ENCODE results near the gene TMEM167B. TPM values are rescaled to one million over a fixed set of nuclear protein-coding genes. Genes with fewer than 3 reads are reported as not detected.
"Not testable (repeated sequence)": the region's sequence is repeated elsewhere in the genome, so short reads cannot be mapped to it uniquely, and the experiment has no call there.

Gene TMEM167B
- total RNA-seq, 6 donors from 2014 or later = 13.2 to 43.6 (median 30.5) TPM

DNA sequence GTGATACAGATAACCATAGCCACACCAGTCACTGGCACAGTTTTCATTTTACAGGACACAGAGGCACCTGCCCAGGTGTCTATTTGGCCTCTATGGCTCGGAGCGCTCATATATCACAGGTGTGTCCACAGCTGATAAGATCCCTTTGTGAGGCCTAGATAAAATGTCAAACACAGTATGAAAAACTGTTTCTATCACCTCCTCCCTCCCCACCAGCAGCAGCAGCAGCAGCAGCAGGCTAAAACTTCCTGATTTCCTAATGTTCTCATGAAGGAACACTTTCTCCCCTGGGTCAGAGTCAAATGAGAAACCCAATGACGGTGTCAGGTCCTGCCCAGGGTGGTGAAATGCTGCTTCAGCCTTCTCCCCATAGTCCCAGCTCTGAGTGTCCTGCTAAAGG is 47.8 kb downstream of the TMEM167B start:
- no peaks in the 10 kb centered on the region for H3K36me3 ChIP-seq

DNA sequence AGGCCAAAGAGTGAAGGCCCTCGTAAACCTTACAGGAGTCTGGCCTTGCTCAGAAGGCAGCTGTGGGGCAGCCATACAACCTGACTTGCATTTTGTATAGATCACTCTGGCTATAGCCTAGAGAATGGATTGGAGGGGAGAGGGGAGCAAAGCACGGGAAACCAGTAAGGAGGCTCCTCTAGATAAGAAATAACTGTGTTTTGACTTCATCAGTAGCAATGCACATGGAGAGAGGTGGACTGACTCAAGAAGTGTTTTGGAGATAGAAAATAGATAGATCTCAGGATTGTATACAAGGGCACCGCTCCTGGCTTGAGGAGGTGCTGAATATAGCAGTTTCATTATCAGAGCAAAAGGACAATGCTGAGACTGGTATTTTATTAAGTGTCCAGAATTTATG is 49.8 kb downstream of the TMEM167B start:
- Histone ChIP-seq H3K4me3 (no peak overlapping the region), H3K4me1 (no peaks in the 10 kb centered on the region), H3K27me3 (no peaks in the 10 kb centered on the region), H3K9me3 (no peaks in the 10 kb centered on the region), H3K27ac (no peak overlapping the region), H3K36me3 (no peaks in the 10 kb centered on the region)
- WGBS, 2 donors = 86 to 94% methylated on average over 3 of the region's 3 CpGs
- ATAC-seq (ENCODE audit: low FRiP score in 2 of 2) (no peak), DNase-seq (no peak)
- TF ChIP-seq POLR2A (IDR thresholded peaks at IDR 0.05) (no peak), POLR2AphosphoS5 (IDR thresholded peaks at IDR 0.05) (no peak), EP300 (IDR thresholded peaks at IDR 0.05) (no peak)
- TF ChIP-seq, protein P1, sequence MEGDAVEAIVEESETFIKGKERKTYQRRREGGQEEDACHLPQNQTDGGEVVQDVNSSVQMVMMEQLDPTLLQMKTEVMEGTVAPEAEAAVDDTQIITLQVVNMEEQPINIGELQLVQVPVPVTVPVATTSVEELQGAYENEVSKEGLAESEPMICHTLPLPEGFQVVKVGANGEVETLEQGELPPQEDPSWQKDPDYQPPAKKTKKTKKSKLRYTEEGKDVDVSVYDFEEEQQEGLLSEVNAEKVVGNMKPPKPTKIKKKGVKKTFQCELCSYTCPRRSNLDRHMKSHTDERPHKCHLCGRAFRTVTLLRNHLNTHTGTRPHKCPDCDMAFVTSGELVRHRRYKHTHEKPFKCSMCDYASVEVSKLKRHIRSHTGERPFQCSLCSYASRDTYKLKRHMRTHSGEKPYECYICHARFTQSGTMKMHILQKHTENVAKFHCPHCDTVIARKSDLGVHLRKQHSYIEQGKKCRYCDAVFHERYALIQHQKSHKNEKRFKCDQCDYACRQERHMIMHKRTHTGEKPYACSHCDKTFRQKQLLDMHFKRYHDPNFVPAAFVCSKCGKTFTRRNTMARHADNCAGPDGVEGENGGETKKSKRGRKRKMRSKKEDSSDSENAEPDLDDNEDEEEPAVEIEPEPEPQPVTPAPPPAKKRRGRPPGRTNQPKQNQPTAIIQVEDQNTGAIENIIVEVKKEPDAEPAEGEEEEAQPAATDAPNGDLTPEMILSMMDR (IDR thresholded peaks at IDR 0.05) = no peak

More for the DNA sequence above, 47.8 kb downstream of the TMEM167B start:
- Histone ChIP-seq H3K9me3 (no peaks in the 10 kb centered on the region), H3K4me1 (peaks cover 7 to 10% (median 9%) of the 10 kb centered on the region in 4 donors), H3K27ac (no peak overlapping the region), H3K4me3 (no peak overlapping the region), H3K27me3 (no peaks in the 10 kb centered on the region)
- TF ChIP-seq EP300 (IDR thresholded peaks at IDR 0.05) = no peak
- no peak for TF ChIP-seq POLR2AphosphoS5 (IDR thresholded peaks at IDR 0.05)
- TF ChIP-seq POLR2A (IDR thresholded peaks at IDR 0.05) = no peak
- TF ChIP-seq, protein P1 (IDR thresholded peaks at IDR 0.05) = no peak
- 79 to 91% methylated on average over 3 of the region's 3 CpGs for WGBS, 2 donors
- DNase-seq (no peak), ATAC-seq (ENCODE audit: low FRiP score in 2 of 2) (no peak)

DNA sequence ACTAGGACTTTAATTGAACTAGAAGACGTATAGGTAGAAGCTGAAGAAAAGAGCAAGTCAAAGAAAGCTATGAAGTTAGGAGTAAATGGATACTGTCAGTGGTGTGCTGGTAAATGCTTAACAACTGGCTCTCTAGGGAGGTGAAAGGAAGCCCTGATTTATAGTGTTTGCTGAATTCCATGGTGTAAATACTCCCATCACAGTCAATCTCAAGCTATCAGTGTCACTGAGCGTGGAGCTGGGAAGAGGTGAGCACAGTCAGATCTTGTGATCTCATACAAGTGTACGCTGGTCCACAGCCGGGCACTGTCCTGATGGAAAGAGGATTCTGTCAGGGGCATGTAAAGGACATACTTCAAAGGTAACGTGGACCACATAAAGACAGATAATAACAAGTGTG is 51.7 kb downstream of the TMEM167B start:
- WGBS, 2 donors = 91 to 93% methylated on average over 5 of the region's 5 CpGs
- Histone ChIP-seq H3K36me3 (no peaks in the 10 kb centered on the region), H3K4me3 (no peak overlapping the region), H3K9me3 (no peaks in the 10 kb centered on the region), H3K27ac (no peak overlapping the region), H3K27me3 (no peaks in the 10 kb centered on the region), H3K4me1 (no peaks in the 10 kb centered on the region)
- DNase-seq = no peak
- no peak for ATAC-seq (ENCODE audit: low FRiP score in 2 of 2)
- TF ChIP-seq EP300 (IDR thresholded peaks at IDR 0.05) (no peak), POLR2AphosphoS5 (IDR thresholded peaks at IDR 0.05) (no peak), POLR2A (IDR thresholded peaks at IDR 0.05) (no peak)
- TF ChIP-seq, protein P1 (IDR thresholded peaks at IDR 0.05) = no peak

DNA sequence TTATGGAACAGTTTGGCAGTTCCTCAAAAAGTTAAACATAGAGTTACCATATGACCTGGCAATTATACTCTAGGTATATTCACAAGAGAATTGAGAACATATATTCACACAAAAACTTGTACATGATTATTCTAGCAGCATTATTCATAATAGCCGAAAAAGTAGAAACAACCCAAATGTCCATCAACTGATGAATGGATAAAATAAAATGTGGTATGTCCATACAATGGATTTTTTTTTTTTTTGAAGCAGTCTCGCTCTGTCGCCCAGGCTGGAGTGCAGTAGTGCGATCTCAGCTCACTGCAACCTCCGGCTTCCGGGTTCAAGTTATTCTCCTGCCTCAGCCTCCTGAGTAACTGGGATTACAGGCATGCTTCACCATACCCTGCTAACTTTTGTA is 52.2 kb downstream of the TMEM167B start:
- H3K27me3 ChIP-seq; H3K27ac ChIP-seq; ATAC-seq (ENCODE audit: low FRiP score in 2 of 2); DNase-seq; H3K36me3 ChIP-seq; H3K9me3 ChIP-seq; H3K4me1 ChIP-seq; H3K4me3 ChIP-seq: not testable (repeated sequence)
- WGBS, 2 donors = 95 to 97% methylated on average over 6 of the region's 6 CpGs

Small RNA genes within 50 kb of the gene (small RNA-seq; reads per million reads assigned to genes)
- 0 reads per million in 4 donors for gene AL356488.2

Other genes starting within 250 kb of the TMEM167B start
- gene AKNAD1, start 233.7 kb upstream of the TMEM167B start, total RNA-seq = under 1 TPM in 2 of 6 donors, not detected in 4; 0.46 to 0.84 TPM
- gene GPSM2, start 213.8 kb upstream of the TMEM167B start, total RNA-seq = 10 to 100 TPM in 5 of 6 donors, 1 to 10 TPM in 1; 8.9 to 27.4 (median 17.8) TPM
- gene CLCC1, start 127.3 kb upstream of the TMEM167B start, total RNA-seq = 10 to 100 TPM; 16.1 to 31.3 (median 25.8) TPM
- gene WDR47, start 48.7 kb upstream of the TMEM167B start, total RNA-seq = 10 to 100 TPM in 4 of 6 donors, 1 to 10 TPM in 2; 5.2 to 21.0 (median 13.9) TPM
- 10 to 100 TPM; 11.5 to 54.6 (median 35.7) TPM for gene TAF13, start 14.8 kb upstream of the TMEM167B start, total RNA-seq
- 10 to 100 TPM; 14.7 to 49.3 (median 24.4) TPM for gene ELAPOR1, start 23.4 kb downstream of the TMEM167B start, total RNA-seq
- 100 to 1,000 TPM; 126 to 212 (median 160) TPM for gene SARS1, start 123.2 kb downstream of the TMEM167B start, total RNA-seq
- gene CELSR2, start 158.8 kb downstream of the TMEM167B start, total RNA-seq = 10 to 100 TPM in 2 of 6 donors, 1 to 10 TPM in 4; 5.9 to 27.2 (median 8.8) TPM
- gene PSRC1, start 192.4 kb downstream of the TMEM167B start, total RNA-seq = 10 to 100 TPM in 2 of 6 donors, 1 to 10 TPM in 4; 1.5 to 16.8 (median 4.9) TPM
- gene MYBPHL, start 216.2 kb downstream of the TMEM167B start, total RNA-seq = 1 to 10 TPM in 5 of 6 donors, not detected in 1; 1.8 to 8.6 (median 3.1) TPM